GM19455 (cell line): Measurements from ENCODE around the gene WRNIP1.

Experiments used
- ATAC-seq: cut with Tn5 transposase; IDR thresholded peaks from one replicate; pipeline ENCODE4 v1.9.1; 2021; ENCODE audit not compliant: unreplicated experiment

Gene WRNIP1

GRCh38 chr6:2834262-2834661 lies 69.1 kb downstream of the WRNIP1 start:
- no peak for ATAC-seq
